Fibroblast of skin of right biceps (primary cell): ENCODE measurements around the gene PASD1.
"Not testable (repeated sequence)": the region's sequence is repeated elsewhere in the genome, so short reads cannot be mapped to it uniquely, and the experiment has no call there.

ENCODE experiments used
- DNase-seq: peaks from one replicate; pipeline ENCODE4 v3.0.0-alpha.2; 2013

PASD1 gene, protein sequence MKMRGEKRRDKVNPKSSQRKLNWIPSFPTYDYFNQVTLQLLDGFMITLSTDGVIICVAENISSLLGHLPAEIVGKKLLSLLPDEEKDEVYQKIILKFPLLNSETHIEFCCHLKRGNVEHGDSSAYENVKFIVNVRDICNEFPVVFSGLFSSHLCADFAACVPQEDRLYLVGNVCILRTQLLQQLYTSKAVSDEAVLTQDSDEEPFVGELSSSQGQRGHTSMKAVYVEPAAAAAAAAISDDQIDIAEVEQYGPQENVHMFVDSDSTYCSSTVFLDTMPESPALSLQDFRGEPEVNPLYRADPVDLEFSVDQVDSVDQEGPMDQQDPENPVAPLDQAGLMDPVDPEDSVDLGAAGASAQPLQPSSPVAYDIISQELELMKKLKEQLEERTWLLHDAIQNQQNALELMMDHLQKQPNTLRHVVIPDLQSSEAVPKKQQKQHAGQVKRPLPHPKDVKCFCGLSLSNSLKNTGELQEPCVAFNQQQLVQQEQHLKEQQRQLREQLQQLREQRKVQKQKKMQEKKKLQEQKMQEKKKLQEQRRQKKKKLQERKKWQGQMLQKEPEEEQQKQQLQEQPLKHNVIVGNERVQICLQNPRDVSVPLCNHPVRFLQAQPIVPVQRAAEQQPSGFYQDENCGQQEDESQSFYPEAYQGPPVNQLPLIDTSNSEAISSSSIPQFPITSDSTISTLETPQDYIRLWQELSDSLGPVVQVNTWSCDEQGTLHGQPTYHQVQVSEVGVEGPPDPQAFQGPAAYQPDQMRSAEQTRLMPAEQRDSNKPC

DNA sequence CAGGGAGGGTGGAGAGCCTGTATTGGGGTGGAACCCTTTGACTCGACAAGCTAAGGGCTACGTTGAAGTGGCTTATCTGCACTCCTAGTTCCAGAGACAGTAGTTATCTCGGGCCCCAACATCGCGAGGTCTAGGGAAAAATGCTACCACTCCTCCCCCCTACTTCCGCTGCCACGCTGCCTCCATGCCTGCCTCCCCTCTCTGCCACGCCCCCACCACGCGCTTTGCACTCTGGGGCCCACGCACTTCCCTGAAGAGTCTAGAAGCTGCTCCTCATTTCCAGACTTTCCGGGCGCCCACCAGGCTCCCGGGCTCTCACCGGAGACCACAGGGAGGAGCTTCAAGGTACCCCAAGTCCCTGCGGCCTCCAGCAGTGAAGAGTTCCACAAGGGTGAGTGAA, at the start of gene PASD1:
TSS of gene PASD1 (plus strand) at position 227 of the 400 bp plus-strand sequence. CDS start 37,879 bp downstream, outside the sequence.
- DNase-seq: no peak

DNA sequence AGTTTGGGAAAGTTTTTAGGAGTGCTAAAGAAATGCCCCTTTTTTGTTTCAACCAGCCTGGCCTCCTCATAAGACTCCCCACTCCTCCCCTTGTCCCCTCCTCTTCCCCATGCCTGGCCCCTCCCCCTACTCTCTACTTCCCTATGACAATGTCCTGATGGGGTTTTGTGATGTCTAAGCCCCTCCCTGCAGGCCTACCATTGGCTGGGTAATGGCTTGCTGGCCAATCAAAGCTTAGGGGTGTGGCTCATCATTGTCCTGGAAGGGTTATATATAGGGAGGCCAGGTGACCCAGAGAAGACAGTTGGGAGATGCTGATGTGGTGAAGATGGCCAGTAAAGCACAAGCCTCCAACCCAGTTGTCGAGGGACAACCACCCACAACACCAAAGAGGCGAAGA, 48.2 kb upstream of the PASD1 start:
- no peak for DNase-seq

DNA sequence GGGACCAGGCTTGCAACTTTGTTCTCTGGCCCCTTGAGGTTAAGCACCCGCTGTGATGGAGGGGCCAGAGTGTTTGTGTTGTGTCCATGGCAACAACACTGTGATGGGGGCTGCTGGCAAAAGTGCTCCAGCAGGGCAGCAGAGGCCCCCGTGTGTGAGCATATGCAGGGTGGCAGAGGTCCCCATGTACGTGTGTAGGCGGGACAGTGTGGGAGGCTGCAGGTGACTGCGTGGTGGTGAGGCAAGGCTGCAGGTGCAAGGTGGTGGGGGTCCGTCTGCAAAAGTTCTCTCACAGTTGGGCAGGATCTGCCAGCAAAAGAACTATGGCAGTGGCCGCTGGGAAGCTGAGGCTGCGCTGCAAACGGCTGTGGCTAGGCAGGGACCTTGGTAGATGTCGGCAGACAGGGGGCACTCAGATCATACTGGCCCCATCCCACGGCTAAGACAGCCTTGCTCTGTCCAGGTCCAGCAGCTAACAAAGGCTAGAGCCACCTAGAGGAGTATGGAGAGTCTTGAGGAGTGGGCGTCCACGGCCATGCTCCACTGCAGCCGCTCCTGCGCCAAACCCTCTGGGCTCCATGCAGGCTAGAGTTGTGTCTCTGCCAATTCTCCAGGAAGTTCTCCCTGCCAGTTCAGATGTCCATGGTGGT, 46.8 kb upstream of the PASD1 start:
- no peak for DNase-seq

DNA sequence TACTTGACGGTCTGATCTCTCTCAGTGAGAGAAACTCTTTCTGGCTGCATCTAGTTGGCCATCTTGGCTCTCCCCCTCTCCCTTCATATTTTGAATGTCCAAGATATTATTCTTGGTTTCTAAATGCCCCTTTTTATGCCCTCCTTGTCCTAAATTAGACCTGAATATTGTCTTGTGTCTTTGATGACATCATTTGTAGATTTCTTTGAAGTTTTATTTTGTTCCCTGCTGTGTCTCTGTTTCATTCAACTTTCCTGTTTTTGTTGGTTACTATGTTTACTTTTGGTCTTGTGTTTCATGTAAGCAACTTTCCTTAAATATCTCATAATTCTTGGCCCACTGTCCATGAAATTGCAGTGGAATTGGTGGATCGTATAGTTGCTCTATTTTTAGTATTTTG, 46.1 kb upstream of the PASD1 start:
- DNase-seq: no peak

DNA sequence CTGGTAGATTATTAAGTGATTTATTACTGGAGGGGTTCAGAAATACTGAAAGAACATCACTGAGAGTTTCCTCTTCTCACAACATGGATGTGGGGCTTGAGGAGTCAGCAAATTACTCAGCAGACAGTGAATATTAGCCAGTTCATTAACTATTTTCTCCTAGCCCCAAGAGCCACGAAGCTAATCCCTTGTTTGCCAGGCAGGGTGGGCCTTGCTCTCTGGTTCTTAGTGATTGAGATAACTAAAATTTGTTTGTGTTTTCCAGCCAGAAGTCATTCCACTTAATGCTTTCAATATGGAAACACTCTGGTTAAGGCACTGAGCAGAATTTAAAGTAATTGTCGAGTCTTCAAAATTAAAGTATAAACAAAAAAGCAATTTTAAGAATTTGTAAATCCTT, 40.1 kb upstream of the PASD1 start:
- DNase-seq: no peak

DNA sequence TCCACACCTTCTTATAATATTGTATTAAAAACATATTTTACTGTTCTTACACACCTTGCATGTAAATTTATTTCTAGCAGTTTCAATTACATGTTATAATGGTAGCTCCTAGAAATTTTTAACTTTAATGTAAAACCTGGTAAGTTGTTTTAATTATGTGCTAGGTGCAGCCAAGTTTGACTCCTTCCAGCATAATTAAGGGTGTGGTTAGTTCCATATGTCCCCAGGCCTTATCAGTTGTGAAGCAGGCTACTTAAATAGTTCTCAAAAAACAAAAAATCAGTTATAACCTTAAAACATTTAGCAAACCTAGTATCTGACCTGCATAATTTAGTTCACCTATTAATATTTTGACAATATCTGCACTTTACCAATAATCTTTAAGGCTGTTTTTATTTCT, 26.9 kb upstream of the PASD1 start:
- no peak for DNase-seq

DNA sequence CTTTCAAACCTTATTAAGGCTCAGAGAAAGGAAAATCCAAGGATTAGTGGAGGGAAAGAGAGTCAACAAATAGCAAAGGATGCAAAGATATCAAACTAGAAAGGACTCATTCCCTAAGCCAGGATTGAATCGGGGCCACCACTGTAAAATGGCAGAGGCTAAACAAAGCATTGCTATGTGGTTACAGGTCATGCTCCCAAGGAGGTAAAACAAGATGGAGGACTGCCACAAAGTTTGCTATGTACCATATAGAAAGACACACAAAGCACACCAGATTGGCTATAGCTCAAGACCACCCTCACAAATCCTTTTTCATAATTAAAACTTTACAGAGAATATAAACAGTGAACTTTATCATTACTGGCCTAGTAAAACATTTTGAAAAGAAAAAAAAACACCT, 25.9 kb upstream of the PASD1 start:
- no peak for DNase-seq

DNA sequence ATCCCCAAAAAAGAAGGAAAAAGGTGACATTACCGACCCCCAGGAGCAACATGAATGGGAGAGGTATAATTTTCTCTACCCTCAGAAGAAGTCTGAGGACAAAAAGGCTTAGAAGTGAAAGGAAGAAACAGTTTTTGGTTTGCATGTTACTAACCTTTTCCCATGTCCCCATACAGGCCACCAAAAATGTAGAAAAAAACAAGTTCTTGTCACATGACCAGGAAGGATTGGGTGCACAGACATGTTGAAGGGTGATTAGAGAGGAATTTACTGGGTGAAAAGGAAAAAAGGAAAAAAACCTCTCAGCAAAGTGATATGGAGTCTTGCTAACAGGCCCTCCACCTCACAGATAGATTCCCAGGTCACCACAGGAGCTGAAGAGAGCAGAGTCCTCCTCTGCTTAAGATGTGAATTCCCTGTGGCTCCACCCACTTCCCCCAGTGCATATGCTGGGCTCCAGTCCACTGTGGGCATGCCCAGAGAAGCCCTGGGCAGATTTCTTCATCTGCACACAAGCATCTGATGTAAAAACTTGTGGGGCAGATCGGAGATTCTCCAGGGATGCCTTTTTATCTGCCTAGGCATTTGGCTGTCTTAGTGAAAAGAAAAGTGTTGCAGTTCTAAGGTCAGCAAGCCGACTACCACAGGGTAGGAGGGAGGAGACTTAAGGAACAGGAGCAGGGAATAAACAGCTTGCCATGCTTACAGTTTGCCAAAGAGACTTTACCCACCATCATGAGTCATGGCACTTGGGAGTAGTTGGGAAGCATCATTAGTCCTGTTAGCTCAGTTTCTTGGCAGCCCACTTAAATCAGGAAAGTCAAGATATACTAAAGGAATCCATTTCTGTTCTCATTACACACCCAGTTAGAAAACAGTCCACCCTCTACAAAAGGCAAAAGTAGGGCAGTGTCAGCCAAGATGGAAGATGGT, 25.0 kb upstream of the PASD1 start:
- no peak for DNase-seq

DNA sequence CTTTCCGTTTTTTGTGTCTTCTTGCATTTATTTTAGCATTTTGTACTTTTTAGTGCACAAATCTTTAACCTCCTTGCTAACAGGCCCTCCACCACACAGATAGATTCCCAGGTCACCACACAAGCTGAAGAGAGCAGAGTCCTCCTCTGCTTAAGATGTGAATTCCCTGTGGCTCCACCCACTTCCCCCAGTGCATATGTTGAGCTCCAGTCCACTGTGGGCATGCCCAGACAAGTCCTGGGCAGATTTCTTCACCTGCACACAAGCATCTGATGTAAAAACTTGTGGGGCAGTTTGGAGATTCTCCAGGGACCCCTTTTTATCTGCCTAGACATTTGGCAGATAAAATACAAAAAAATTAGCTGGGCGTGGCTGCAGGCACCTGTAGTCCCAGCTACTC, 19.8 kb upstream of the PASD1 start:
- DNase-seq: no peak

DNA sequence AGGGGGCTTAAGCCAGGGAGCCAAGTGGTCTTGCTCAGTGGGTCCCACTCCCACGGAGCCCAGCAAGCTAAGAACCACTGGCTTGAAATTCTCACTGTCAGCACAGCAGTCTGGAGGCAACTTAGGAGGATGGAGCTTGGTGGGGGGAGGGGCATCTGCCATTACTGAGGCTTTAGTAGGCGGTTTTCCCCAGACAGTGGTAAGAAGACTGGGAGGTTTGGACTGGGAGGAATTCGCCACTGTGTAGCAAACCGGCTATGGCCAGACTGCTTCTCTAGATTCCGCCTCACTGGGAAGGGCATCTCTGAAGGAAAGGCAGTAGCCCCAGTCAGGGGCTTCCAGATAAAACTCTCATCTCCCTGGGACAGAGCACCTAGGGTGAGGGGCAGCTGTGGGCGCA, 17.2 kb upstream of the PASD1 start:
- DNase-seq: not testable (repeated sequence)

DNA sequence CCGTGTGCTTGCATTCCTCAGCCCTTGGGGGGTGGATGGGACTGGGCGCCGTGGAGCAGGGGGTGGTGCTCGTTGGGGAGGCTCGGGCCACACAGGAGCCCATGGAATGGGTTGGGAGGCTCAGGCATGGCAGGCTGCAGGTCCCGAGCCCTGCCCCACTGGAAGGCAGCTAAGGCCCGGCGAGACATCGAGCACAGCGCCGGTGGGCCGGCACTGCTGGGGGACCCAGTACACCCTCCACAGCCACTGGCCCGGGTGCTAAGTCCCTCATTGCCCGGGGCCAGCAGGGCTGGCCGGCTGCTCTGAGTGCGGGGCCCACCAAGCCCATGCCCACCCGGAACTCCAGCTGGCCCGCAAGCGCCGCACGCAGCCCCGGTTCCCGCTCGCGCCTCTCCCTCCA, 12.3 kb upstream of the PASD1 start:
- not testable (repeated sequence) for DNase-seq

DNA sequence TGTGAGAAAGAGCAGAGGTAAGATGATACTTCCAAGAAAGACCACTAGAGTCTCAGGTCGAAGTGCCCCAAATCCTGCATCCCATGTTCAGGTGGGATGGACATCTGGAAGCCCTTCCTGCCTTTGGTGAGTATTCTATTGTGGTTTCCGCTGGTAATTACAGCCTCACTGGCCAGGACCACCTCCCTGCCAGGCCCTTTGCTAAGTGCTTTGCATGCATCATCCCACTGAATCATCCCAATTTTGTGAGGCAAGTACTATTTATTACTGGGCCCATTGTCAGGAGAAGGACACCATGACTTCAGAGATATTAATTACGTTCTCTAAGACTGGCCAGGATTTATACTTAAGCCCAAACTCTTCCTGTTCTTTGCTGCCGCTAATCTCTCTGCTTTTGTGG, 10.7 kb upstream of the PASD1 start:
- DNase-seq: no peak

DNA sequence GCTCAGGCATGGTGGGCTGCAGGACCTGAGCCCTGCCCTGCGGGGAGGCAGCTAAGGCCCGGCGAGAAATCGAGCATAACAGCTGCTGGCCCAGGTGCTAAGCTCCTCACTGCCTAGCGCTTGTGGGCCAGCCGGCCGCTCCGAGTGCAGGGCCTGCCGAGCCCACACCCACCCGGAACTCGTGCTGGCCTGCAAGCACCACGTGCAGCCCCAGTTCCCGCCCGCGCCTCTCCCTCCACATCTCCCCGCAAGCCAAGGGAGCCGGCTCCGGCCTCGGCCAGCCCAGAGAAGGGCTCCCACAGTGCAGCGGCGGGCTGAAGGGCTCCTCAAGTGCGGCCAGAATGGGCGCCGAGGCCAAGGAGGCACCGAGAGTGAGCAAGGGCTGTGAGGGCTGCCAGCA, 8.2 kb upstream of the PASD1 start:
- not testable (repeated sequence) for DNase-seq

DNA sequence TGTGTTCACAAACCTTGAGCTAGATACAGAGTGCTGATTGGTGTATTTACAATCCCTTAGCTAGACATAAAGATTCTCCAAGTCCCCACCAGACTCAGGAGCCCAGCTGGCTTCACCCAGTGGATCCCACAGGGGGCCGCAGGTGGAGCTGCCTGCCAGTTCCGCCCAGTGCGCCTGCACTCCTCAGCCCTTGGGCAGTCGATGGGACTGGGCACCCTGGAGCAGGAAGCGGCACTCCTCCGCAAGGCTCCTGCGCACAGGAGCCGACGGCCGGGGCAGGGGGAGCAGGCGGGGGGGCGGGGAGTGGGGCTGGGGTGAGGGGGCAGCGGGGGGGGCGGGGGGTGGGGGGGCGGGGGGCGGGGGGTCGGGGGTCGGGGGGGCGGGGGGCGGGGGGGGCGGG, 990 bp upstream of the PASD1 start:
- not testable (repeated sequence) for DNase-seq

DNA sequence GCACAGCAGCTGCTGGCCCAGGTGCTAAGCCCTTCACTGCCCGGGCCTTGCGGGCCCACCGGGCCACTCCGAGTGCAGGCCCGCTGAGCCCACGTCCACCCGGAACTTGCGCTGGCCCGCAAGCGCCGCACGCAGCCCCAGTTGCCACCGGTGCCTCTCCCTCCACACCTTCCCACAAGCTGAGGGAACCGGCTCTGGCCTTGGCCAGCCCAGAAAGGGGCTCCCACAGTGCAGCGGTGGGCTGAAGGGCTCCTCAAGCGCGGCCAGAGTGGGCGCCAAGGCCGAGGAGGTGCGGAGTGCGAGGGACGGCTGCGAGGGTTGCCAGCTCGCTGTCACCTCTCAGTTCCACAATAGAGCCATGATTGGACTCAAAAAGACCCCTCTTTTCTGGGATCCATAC, 472 bp upstream of the PASD1 start:
- not testable (repeated sequence) for DNase-seq

DNA sequence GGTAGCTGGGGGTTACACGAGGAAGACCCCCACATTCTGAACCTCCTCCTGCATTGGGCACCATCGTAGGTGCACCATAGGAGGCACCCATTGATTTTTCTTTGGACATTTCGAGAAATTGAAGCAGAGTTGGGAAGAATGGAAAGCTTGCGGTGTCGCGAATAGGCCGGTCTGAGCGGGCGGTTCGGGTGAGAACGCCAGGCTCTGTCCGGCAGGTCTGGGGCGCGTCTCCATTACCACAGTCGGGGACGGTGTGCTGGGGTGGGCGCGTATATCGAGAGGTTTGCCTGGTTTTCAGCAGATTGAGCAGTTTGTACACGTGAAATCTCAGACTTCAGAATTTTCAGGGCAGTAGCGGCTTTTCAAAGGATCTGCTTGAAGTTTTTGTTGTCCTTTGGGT, 560 bp downstream of the PASD1 start:
- DNase-seq: no peak

DNA sequence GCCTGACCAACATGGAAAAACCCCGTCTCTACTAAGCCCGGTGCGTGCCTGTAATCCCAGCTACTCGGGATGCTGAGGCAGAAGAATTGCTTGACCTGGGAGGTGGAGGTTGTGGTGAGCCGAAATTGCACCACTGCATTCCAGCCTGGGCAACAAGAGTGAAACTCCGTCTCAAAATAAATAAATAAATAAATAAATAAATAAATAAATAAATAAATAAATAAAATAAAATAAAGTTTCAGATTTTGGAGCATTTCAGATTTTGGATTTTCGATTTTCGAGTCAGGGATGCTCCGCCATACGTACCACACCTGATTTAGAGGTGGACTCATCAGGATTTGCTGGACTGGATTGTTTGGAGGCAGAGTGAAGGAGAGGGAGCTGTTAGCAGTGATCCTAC, 3.4 kb downstream of the PASD1 start:
- DNase-seq: not testable (repeated sequence)

DNA sequence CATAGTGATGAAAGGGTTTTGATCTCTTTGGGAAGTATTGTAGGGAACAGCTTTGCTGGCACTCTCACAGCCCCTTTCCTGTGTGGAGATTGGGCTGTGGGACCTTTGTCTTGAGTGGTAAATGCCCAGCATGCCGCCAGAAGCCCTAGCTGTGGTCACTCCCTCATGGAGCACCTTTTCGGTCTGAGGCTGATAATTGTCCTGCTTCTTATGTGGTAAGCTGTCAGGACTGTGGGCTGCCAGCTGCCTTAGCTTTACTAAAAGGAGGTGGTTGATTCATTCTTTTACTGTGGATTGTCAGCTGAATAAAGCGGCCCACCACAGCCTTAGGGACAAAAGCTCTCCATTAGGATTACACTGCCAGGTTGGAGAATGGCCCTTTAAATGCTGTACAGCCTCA, 7.1 kb downstream of the PASD1 start:
- DNase-seq: no peak

DNA sequence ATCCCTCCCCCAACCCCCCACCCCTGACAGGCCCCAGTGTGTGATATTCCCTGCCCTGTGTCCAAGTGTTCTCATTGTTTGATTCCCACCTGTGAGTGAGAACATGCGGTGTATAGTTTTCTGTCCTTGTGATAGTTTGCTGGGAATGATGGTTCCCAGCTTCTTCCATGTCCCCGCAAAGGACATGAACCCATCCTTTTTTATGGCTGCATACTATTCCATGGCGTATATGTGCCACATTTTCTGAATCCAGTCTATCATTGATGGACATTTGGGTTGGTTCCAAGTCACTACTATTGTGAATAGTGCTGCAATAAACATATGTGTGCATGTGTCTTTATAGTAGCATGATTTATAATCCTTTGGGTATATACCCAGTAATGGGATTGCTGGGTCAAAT, 29.9 kb downstream of the PASD1 start:
- not testable (repeated sequence) for DNase-seq

DNA sequence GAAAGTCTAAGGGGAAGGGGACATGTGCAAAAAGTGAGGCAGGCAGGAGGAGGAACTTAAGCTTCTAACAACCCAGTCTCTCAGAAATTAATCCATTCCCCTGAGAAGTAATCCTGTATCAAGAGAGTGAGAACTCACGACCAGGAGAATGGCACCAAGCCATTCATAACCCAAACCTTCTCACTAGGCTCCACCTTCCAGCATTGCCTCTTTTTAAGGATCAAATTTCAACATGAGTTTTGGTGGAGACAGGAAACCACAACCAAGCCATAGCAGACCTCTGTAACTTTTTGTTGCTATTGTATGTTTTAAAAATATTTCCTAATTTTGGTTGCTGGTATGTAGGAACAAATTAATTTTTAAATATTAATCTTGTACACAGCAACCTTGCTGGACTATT, 32.8 kb downstream of the PASD1 start:
- DNase-seq: no peak

DNA sequence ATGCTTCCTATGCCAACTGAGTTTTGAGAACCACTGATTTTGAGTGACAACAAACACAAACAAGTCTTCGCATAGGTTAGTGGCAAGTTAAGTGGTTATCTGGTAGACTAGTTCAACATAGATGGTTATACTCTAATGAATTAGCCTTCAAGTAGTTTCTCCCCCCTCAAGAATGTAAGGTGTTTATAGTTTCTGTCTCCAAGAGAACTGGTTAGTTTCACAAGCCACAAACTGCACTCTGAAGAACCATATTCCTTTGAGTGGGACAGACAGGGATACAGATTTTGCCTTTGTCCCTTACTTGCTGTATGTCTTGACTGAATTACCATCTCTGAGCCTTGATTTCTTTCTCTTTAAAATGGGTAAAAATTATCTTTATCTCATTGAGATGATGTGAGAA, 41.5 kb downstream of the PASD1 start:
- no peak for DNase-seq

DNA sequence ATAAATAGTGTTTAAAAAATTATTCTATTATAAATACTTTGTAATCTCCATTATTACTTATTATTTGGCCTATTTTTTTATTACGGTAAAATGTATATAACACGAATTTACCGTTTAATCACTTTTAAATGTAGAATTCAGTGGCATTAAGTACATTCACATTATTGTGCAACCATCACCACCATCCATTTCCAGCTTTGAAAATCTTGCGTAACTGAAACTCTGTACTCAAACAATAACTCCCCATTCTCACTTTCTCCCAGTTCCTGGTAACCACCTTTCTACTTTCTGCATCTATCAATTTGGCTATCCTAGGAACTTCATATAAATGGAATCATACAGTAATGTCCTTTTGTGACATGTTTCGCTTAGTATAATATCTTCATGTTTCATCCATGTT, 45.7 kb downstream of the PASD1 start:
- no peak for DNase-seq

DNA sequence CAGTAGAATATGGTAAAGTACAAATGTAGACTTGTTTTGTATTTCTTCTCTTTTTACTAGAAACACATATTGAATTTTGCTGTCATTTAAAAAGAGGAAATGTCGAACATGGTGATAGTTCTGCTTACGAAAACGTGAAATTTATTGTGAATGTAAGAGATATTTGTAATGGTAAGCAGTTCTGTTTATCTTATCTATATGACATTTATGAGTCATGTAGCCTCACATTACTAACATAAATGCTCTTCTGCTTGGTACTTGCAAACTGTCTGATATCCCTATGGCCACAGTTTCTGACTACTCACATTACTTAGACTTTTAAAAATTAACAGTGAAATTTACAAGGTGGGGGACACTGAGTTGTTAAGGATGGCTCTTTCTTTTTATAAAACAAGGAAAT, 57.9 kb downstream of the PASD1 start:
- no peak for DNase-seq
